T follicular helper cell (primary cell): ENCODE data around the gene ARHGAP15.

Experiments used
- DNase-seq: peaks from one replicate; pipeline ENCODE4 v3.0.0-alpha.2; 2020; ENCODE audit warnings: low read depth

Gene ARHGAP15

DNA sequence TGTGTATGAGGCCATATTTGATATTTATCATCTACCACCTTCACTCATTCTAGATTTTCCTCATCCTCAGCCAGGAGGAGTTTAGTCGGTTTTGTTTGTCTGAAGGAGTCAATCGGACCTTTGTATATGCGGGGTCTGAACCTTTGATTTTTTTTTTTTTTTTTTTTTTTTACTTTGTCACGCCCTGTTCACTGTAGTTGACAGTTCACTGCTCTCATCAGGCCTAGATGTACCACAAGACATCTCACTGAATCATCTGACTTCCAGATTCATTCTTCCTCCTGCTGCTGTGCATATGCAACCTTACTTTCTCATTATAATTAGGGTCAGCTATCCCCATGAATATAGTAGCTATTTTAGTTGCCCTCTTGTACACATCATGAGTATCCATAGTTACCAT is 133.2 kb downstream of the ARHGAP15 start:
- no peak for DNase-seq

DNA sequence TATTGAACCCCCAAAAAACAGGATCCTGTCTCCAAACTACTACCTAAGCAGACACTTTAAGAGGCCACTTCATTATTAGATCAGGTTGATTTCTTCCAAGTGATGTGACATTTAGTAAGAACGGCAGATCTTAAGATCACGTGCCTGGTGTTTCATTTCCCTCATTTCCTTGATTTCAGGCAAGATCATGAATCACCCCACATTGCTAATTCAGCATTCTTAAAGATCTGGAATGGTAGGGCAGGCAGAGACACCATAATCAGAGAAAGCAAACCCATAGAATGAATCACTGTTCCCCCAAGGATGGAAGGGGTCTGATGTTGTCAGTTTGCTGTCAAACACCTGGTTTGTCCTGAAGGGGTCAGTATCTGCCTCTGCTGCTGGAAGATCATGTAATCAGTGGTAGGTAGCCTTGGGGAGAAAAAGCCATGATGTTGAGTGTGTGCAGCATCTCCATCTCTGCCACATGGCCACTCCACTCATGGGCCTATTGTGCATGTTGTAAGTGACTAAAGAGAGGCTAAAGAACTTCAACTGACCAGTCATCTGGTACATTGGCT is 133.9 kb downstream of the ARHGAP15 start:
- DNase-seq = no peak

GRCh38 chr2:143264851-143265250 is 135.6 kb downstream of the ARHGAP15 start:
- DNase-seq = no peak

GRCh38 chr2:143279672-143280071 is 150.5 kb downstream of the ARHGAP15 start:
- DNase-seq = no peak

DNA sequence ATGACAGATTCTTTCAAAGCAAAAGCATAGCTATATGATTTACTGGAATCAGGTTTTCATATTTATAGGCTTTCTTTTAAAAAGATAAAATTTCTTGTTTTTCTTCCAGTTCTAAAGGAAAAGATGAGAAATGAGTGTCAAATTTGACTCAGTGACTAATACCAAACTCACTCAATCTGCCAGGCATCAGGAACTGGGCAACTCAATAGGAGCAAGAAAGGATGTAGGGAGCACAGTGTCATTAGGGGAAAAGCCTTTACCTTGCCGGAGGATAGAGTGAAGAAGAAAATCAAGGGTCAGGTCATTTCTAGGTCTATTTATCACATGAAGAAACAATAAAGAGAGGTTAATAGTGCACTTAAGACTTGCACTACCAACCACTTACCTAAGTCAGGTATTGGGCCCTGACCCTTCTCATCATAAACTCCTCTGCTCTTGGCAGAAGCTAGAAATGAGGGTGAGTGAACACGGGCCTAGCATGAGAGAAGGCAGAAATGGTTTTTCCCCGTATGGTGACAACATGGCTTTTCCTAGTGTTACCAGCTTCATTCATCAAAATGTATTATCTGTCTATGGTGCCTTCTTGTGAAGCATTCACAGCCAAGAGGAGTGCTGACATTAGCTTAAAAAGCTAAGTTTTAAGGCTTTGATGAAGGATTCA is 151.0 kb downstream of the ARHGAP15 start:
- DNase-seq = no peak

DNA sequence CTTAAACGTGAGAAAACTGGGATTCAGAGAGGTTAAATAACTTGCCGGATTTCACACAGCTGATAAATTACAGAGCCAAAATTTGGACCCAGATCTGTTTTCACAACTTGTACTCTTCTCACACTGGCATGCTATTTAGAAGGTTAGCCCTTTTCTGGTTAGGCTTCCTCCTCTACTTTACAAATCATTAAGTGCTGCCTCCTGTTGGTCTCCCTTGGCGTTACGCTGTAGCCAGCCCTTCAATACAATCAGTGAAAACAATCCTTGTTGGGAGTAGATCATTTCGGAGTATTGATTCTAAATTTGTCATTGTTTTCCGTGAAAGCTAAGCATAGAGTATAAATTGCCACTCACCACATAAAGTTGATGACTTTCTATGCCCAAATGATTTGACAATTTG is 153.5 kb downstream of the ARHGAP15 start:
- no peak for DNase-seq

DNA sequence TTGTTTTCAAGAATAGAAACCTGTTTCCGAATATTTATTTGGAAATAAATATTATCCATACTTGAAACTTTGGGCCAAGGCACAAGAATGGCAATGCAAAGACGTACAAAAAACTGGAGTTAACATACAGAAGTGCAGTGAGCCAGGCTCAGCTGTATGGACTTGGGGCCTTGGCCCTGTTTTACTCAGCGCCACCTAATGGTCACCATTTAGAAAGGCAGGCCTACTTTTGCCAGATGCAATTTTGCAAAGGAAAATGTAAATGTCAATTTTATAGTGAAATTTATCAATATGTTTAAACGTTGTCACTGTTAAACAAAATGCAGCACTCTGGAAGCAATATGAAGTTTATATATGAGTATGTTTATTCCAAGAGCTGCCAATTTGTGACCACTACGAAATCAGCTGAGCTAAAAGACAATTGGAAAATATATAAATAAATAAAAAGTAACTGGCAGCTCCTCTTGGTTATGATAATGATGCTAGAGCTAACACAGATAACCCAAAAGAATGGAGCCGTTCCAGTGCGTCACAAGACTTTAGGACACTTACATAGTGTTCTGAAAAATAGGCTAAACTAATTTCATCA is 155.0 kb downstream of the ARHGAP15 start:
- DNase-seq = no peak

- DNase-seq = no peak
Observed at GRCh38 chr2:143289025-143289424, 159.8 kb downstream of the ARHGAP15 start.

- DNase-seq = no peak
Observed at GRCh38 chr2:143290221-143290620, 161.0 kb downstream of the ARHGAP15 start.

DNA sequence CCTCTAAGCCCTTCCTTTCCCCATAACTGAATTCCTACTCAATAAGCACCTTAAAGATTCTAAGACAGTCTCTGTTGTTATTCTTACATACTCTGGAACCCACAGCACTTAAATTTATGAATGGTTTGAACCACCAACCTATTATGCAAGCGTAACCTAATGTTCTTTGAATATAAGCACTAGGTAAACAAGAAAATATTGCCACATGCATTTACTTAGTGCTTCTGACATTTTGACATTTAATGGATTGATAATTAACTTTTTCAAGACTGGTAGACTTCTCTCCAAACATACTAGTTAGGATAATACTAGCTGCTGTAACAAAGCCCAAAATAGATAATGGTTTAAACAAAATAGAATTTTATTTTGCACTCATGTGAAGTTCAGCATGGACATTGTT is 164.8 kb downstream of the ARHGAP15 start:
- DNase-seq = no peak

GRCh38 chr2:143296089-143296488 is 166.9 kb downstream of the ARHGAP15 start:
- no peak for DNase-seq

DNA sequence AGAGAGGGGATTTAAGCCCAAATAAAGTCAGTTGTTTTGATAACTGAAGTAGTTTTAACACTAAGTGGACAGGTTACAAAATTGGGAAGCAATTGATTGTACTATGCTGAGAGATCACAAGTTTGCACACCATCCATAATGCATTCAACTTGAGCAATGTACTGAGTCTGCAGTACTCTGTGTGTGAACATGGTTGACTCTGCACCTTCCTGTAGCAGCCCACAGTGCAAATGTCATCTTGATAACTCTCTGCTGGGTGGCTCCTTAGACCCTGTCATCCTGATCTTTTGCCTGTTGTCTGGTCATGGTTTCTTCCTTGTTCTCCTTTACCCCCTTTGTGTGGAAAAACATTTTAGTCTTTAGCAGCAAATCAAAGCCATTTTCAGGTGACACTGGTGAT is 168.0 kb downstream of the ARHGAP15 start:
- DNase-seq = no peak

DNA sequence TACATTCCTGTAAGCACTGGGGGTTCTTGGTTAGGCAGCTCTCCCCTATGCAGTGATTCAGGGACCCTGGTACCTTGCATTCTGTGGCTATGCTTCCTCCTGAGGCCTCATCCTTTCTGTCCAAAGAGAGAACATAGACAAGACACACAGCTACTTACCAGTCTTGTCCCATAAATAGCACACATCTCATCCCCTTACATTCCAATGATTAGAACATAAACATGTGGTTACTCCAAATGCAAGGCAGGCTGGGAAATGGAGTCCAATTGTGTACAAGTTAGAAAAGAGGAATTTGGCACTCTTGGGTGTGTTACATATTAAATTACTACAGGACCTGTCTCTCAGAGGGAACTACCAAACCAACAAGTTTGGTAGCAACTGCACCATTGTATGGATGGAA is 171.3 kb downstream of the ARHGAP15 start:
- no peak for DNase-seq

GRCh38 chr2:143311426-143311825 is 182.2 kb downstream of the ARHGAP15 start:
- no peak for DNase-seq

GRCh38 chr2:143312441-143312840 is 183.2 kb downstream of the ARHGAP15 start:
- DNase-seq = no peak

DNA sequence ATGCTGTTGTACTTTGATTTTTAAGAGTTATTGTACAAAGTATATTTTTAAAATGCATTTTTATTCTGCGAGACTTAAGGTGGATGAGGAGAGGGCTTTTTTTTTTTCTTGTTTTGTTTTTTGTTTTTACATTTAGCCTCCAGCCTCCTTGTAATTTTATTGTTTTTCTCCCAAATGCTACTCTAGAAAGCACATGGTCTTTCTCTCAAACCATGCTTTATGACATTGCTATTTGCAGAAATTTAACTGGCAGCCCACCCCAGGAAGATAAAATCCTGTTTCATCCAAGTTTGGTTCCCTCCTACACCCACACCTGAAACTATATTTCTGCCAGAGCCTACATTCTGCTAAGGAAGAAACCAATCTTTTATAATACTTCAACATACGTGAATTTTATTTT is 184.6 kb downstream of the ARHGAP15 start:
- no peak for DNase-seq

DNA sequence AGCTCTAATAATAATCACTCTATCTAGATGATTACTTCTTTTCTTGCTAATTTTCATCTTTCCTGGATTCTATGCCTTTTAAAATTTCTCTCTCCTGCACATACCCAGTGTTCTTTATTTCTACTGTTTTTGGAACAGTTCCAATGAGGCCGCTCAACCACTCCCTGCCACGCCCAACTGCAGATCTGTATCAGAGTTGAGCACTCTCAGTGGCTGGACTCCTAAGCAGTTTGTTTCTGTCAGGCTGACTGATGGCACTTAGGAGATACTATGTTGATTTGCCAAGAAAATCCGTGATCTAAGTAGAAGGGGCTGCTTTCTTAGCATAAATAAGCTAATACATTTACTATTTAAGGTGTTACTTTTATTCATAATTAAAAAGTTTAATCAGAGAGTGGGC is 192.8 kb downstream of the ARHGAP15 start:
- DNase-seq = no peak

DNA sequence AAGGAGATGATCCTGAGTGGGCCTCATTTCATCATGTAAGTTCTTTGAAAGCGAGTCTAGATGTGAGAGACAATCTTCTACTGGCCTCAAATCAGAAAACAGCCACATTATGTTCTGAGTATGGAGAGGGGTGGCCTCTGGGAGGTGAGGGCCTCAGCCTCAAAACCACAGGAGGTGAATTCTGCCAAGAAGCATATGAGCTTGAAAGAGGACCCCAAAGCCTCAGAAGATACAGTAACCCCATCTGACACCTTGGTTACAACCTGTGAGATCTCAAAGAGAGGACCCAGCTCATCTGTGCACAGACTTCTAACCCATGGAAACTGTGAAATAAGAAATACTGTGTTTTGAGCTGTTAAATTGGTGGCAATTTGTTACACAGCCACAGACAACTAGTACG is 200.1 kb downstream of the ARHGAP15 start:
- DNase-seq = no peak

DNA sequence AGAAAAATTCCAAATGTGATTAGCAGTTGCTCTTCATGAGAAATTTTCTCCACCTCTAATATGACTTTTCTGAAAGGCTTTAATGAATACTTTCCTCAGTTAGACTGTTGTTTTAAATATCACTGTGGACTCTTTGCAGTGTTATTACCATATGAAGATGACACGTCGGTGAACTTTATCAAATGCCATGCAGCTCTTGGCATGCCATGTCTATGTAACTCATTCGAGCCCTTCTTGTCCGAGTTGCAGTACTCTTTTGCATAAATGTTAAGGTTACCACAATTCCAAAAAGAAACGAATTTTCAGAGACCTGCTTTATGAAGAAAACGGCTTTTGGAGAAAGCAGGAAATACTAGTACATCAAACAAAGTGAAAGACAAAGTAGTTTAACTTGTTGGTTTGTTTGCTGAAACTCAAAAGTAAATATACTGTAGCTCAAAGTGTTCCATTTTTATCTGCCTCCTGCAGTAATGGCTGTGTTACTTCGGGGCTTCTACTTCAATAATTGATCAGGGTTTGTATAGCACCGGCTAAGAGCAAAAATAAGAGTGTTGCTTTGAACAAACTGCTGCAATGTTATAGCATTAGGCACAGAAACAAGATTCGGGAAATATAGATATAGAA is 204.1 kb downstream of the ARHGAP15 start:
- no peak for DNase-seq

- no peak for DNase-seq
Observed at GRCh38 chr2:143333847-143334246, 204.6 kb downstream of the ARHGAP15 start.

GRCh38 chr2:143334837-143335236 is 205.6 kb downstream of the ARHGAP15 start:
- no peak for DNase-seq

GRCh38 chr2:143336719-143337210 is 207.5 kb downstream of the ARHGAP15 start:
- no peak for DNase-seq

GRCh38 chr2:143341478-143341877 is 212.3 kb downstream of the ARHGAP15 start:
- no peak for DNase-seq
